GM12875 (cell line): Measurements from ENCODE around the gene C19orf25.

Experiments
- H3K4me3 ChIP-seq: one replicate; pipeline ENCODE4 v1.5.1; 2011; ENCODE audit warnings: low read depth, low read length, control low read depth
- TF ChIP-seq, protein P1 (sequence below): IDR thresholded peaks from 2 replicates; pipeline ENCODE4 v1.5.1; 2011; ENCODE audit warnings: low read depth, mild to moderate bottlenecking, control low read depth, inconsistent platforms, low read length, moderate library complexity, borderline replicate concordance; ENCODE audit not compliant: insufficient read depth

The C19orf25 gene

DNA sequence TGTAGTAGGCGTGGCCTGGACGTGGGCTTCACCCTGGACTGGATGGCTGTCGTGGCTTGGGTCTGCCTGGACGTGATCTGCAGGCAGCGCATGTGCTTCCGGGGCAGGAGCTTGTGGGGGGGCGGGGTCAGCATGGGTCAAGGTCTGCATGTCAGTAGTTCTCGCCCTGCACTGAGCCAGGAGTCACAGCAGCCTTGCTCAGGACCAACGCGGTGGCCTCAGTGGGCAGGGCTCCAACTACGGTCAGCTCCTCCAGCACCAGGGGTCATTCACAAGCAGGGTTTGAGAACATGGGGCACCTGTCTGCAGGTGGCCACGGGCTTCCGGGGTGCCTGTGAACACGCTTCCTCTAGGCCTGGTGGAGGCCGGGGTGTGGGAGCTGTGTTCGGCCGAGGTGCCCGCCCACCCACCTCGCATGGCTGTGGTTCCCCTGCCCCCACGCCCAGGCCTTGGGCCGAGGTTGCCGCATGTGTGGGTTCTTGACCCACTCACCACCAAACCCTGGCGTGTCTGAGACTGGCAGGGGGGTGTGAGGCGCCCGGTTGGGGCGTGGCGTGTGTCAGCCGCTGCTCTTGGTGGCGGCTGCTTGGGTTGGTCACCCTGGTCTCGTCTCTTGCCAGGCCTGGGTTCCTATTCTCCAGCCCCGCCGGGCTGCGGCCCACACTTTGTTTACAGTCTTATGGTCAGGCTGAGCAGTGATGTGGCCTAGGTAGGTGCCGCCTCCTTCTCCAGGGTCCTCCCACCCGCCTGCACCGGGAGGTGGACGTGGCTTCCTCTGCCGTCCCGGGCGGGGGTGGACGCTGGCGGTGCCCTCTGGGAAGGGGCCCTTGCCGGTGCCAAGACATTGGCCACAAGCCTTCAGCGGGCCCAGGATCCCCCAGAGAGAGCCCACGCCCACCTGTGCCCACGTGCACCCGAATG, 45.6 kb downstream of the C19orf25 start:
- no peak overlapping the region for H3K4me3 ChIP-seq
- TF ChIP-seq, protein P1, sequence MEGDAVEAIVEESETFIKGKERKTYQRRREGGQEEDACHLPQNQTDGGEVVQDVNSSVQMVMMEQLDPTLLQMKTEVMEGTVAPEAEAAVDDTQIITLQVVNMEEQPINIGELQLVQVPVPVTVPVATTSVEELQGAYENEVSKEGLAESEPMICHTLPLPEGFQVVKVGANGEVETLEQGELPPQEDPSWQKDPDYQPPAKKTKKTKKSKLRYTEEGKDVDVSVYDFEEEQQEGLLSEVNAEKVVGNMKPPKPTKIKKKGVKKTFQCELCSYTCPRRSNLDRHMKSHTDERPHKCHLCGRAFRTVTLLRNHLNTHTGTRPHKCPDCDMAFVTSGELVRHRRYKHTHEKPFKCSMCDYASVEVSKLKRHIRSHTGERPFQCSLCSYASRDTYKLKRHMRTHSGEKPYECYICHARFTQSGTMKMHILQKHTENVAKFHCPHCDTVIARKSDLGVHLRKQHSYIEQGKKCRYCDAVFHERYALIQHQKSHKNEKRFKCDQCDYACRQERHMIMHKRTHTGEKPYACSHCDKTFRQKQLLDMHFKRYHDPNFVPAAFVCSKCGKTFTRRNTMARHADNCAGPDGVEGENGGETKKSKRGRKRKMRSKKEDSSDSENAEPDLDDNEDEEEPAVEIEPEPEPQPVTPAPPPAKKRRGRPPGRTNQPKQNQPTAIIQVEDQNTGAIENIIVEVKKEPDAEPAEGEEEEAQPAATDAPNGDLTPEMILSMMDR = no peak

DNA sequence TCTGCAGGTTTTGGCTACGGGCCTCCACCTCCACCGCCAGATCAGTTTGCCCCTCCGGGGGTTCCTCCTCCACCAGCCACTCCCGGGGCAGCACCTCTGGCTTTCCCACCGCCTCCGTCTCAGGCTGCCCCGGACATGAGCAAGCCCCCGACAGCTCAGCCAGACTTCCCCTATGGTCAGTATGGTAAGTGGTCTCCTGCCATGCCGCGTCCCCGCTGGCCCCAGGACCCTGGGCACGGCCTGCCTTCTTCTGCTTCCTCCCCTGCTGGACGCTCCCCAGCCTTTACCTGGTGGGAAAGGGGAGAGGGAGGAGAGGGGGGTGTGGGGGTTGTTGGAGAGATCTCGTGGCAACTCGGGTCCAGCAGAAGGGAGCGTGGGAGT, 46.5 kb downstream of the C19orf25 start:
- TF ChIP-seq, protein P1 = no peak
- H3K4me3 ChIP-seq = no peak overlapping the region

DNA sequence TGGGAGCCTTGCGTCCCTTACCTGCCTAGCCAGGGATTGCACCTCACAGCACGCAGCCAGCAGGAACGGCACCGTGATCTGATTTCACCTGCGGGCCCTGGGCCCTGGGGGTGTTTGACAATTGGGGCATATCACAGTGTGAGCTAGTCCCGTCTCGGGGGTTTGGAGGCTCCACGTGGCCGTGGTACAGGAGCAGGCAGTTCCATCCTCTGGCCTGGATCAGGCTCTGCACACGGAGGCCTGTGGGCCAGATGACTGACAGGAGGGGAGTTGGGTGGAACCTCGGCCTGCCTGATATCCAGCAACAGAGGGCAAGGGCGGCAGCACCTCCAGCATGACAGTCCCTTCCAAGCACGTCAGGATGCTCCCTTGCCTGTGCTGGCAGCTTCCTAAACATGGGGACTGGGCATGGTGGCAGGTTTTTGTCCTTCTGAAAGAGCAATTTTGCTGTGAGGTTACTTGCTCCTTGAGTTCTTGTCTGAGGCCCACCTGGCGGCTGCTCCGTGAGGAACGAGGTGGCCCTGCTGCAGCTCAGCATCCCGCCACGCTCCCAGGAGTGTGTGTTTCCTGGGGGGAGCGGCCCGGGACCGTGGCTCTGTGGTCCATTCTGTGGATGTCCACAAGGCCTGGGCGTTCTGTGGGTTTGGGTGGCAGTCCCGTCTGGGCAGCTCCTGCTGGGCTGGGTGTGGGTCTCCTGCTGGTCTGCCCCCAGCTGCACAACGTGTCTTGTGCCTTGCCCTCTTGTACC, 47.1 kb downstream of the C19orf25 start:
- TF ChIP-seq, protein P1 = no peak
- no peak overlapping the region for H3K4me3 ChIP-seq

DNA sequence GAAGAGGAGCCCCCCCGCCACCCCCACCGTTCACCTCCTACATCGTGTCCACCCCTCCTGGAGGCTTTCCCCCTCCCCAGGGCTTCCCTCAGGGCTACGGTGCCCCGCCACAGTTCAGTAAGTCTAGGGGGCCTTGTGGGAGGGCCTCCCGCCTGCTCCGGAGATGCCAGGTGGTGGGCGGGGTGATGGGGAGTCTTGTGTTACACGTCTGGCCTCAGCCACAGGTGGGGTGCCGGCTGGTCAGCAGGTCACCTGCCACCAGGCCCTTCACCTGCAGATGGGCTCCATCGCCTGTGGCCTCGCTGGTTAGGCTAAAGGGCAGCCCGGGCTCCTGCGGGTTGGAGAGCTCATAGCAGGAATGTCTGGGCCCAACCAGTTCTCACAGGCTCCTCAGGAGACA, 48.8 kb downstream of the C19orf25 start:
- TF ChIP-seq, protein P1 = no peak
- H3K4me3 ChIP-seq = no peak overlapping the region

DNA sequence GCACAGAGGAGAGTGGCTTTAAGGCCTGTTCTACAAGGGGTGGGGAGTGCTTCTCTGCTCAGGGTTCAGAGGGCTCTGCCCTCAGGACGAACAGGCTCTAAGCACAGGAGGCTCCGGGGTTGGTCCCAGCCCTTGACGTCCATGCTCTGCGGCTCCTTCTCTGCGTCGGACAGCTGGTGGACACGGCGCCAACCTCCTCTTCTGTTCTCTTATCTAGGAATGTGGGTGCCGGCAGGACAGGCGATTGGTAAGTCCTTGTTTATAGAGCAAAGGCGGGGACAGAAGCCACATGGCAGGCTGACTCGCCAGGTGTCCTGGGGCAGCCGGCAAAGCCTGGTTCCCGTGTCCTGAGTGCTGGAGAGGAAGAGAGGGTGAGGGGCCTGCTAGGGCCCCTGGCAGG, 49.3 kb downstream of the C19orf25 start:
- TF ChIP-seq, protein P1 = no peak

DNA sequence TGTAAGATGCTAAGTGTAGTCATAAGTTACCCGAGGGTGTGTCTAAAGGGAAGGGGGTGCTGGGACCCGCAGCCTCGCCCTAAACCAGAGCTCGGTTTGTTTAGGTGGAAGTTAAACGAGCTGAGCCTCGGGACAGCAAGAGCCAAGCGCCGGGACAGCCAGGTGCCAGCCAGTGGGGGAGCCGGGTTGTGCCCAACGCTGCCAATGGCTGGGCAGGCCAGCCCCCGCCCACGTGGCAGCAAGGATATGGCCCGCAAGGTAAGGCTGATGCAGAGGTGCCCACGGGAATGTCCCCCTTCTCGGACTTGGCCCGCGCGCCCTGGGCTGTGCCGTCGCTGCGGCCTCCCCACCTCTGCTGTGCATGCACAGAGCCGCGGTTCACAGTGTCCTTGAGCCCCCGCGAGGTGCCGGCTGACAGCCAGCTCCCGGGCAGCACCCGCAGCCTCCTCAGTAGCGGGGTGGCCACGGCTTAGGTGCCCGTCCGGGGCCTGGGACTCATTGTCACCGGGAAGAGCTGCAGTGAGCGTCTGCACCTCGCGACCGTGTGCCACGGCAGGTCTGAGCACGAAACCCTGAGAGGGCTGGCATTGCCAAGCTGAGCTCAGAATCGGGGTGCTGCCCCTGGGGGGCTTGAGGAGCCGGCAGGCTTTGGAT, 50.1 kb downstream of the C19orf25 start:
- TF ChIP-seq, protein P1 = no peak
- H3K4me3 ChIP-seq = no peak overlapping the region

More for the DNA sequence above, 49.3 kb downstream of the C19orf25 start:
- no peak overlapping the region for H3K4me3 ChIP-seq
